Effector memory CD8-positive, alpha-beta T cell (primary cell): ENCODE data around the gene CASZ1.

Source experiments
- ATAC-seq: fragments of 150-1000 bp; cut with Tn5 transposase; replicated peaks from 2 replicates; pipeline ENCODE4 v1.10.0; 2021; ENCODE audit warnings: mild to moderate bottlenecking, moderate library complexity
- DNase-seq, 3 experiments: peaks; one replicate each; pipeline ENCODE4 v3.0.0; 2021
- H3K27ac Mint-ChIP-seq, 2 donors: one replicate each; pipeline ENCODE4 v1.8.0; 2022; ENCODE audit warnings: mild to moderate bottlenecking in 2 of 2, mixed read lengths in 2 of 2, moderate library complexity in 2 of 2
- H3K27me3 Mint-ChIP-seq, 2 donors: one replicate each; pipeline ENCODE4 v1.8.0; 2022; ENCODE audit warnings: mixed read lengths in 2 of 2
- H3K36me3 Mint-ChIP-seq: one replicate; pipeline ENCODE4 v1.8.0; 2022; ENCODE audit warnings: mild to moderate bottlenecking, moderate library complexity, mixed read lengths; ENCODE audit not compliant: insufficient read depth
- H3K4me1 Mint-ChIP-seq, 2 donors: one replicate each; pipeline ENCODE4 v1.8.0; 2022; ENCODE audit warnings: low read depth in 2 of 2, mixed read lengths in 2 of 2
- H3K4me3 Mint-ChIP-seq, 2 donors: one replicate each; pipeline ENCODE4 v1.8.0; 2022; ENCODE audit warnings: mild to moderate bottlenecking in 2 of 2, mixed read lengths in 2 of 2, moderate library complexity in 2 of 2
- H3K9me3 Mint-ChIP-seq, 2 donors: one replicate each; pipeline ENCODE4 v1.8.0; 2022; ENCODE audit warnings: mixed read lengths in 2 of 2

The CASZ1 gene

DNA sequence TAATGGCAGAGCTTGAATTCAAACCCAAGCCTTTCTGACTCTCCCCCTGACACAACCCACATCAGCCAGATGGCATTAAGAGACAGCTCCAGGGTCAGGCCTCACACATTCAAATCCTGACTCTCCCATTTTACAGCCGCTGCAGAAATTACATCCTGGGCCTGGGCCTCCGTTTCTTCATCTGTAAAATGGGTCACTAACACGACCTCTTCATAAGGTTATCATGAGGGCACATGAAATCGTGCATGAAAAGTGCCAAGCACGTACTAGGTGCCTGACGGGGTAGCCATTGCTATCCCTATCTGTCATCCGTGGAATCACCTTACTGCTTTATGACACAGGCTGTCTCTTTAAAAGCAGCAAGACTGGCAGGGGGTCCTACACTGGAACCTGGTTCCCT is 19.8 kb upstream of the CASZ1 start:
- DNase-seq, result no peak
- no peaks in the 10 kb centered on the region for H3K4me1 Mint-ChIP-seq
- no peak overlapping the region for H3K27ac Mint-ChIP-seq
- H3K9me3 Mint-ChIP-seq, result no peaks in the 10 kb centered on the region
- H3K4me3 Mint-ChIP-seq, result no peak overlapping the region
- H3K36me3 Mint-ChIP-seq, result peaks cover 2% of the 10 kb centered on the region
- peaks cover 21 to 84% of the 10 kb centered on the region in 2 donors for H3K27me3 Mint-ChIP-seq
- no peak for ATAC-seq

- DNase-seq (no peak), ATAC-seq (no peak)
- H3K27me3 Mint-ChIP-seq, result peaks cover 24 to 84% of the 10 kb centered on the region in 2 donors
- H3K4me3 Mint-ChIP-seq, result no peak overlapping the region
- H3K4me1 Mint-ChIP-seq, result no peaks in the 10 kb centered on the region
- no peak overlapping the region for H3K27ac Mint-ChIP-seq
- H3K9me3 Mint-ChIP-seq, result no peaks in the 10 kb centered on the region
- H3K36me3 Mint-ChIP-seq, result peaks cover 2% of the 10 kb centered on the region
Observed at GRCh38 chr1:10815858-10816195, 19.4 kb upstream of the CASZ1 start.

DNA sequence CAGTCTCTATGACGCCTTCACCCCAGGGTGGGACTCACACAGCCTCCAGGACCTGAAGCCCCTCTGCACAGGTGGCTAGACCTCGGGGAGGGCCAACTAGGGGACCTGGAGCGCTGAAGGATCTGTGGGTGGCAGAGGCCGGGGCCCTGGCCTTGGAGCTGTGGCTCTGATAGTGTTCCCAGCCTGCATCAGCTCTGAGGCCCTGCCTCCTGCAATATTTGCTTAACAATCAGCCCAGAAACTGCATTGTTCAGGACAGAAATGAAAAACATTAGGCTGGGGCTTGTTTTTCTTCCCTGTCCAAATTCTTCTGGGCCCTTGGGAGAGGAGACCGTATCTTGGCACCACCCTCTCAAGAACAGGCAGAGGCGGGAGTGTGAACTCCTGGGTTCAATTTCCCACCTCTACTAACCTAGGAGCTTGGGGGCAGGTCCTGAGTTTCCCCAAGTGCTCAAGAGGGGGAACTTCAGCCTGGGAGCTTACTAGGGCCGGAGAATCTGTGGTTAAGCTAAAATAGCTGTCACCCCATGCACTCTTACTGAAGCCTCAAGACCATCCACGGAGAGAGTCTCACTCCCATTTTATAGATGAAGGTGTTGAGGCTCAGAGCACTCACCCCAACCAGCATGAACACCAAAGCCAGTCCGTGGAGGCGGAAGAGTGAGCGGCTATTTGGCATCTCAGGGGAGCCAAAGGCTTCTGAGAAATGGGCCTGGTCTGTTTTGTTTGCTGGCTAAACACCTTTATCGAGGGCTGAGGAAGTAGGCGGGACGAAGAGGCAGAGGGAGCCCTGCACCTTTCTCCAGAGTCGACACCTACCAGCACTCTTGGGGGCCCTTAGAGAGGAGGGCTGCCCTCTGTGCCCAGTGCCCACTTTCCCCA is 18.8 kb upstream of the CASZ1 start:
- peaks cover 2% of the 10 kb centered on the region for H3K36me3 Mint-ChIP-seq
- H3K4me3 Mint-ChIP-seq, result no peak overlapping the region
- peaks cover 29 to 87% of the 10 kb centered on the region in 2 donors for H3K27me3 Mint-ChIP-seq
- H3K9me3 Mint-ChIP-seq, result no peaks in the 10 kb centered on the region
- DNase-seq (no peak), ATAC-seq (no peak)
- no peaks in the 10 kb centered on the region for H3K4me1 Mint-ChIP-seq
- H3K27ac Mint-ChIP-seq, result no peak overlapping the region

GRCh38 chr1:10814312-10814711 is 17.9 kb upstream of the CASZ1 start:
- Mint-ChIP-seq H3K9me3 (no peaks in the 10 kb centered on the region), H3K27ac (no peak overlapping the region), H3K4me1 (no peaks in the 10 kb centered on the region), H3K4me3 (no peak overlapping the region), H3K36me3 (peaks cover 2% of the 10 kb centered on the region), H3K27me3 (peaks cover 34 to 87% of the 10 kb centered on the region in 2 donors)
- no peak for DNase-seq
- ATAC-seq, result no peak

- no peak overlapping the region for H3K27ac Mint-ChIP-seq
- DNase-seq (no peak), ATAC-seq (no peak)
- no peaks in the 10 kb centered on the region for H3K4me1 Mint-ChIP-seq
- H3K36me3 Mint-ChIP-seq, result peaks cover 2% of the 10 kb centered on the region
- no peaks in the 10 kb centered on the region for H3K9me3 Mint-ChIP-seq
- H3K27me3 Mint-ChIP-seq, result peaks cover 34 to 87% of the 10 kb centered on the region in 2 donors
- H3K4me3 Mint-ChIP-seq, result no peak overlapping the region
Observed at GRCh38 chr1:10813799-10814198, 17.4 kb upstream of the CASZ1 start.

DNA sequence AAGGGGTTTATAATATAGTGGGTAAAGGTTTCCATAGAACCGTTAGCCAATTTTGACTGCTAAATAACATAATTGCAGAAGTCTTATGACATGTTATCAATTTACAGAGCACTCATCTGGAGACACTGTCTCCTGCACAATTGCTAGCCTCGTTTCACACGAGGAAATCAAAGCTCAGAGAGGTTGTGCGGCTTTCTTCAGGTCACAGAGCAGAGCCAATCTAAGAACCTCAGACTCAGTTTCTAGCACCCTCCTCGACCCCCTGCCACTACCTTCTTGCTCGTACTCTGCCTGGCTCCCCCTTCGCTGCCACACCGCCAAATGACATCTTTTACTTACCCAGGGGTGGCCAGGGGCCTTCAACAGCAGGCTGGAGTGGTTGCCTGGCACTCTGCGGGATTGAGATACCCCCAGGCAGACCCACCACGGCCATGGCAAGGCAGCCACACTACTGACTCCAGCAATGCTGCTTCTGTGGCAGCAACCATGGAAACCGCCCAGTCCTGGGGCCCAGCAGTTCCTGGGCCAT is 16.0 kb upstream of the CASZ1 start:
- no peak for DNase-seq
- Mint-ChIP-seq H3K27me3 (peaks cover 41 to 99% of the 10 kb centered on the region in 2 donors), H3K4me3 (no peak overlapping the region), H3K36me3 (peaks cover 2% of the 10 kb centered on the region), H3K4me1 (no peaks in the 10 kb centered on the region), H3K27ac (no peak overlapping the region), H3K9me3 (no peaks in the 10 kb centered on the region)
- ATAC-seq, result no peak

DNA sequence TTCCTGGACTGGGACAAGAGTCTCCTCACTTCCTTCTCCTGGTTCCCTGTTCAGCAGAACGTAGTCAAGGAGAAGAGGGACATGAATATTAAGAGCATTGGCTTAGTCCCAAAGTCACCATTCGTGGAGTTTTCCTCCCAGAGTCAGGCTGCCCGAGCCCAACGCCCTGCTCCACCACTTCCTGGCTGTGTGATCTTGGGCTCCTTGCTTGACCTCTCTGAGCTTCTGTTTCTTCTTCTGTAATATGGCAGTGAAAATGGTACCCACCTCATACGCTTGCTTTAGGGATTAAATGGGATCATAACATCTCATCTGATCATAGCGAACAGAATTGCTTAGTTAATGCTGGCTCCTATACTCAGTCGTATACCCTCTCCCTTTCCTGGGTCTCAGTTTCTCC is 12.0 kb upstream of the CASZ1 start:
- ATAC-seq, result no peak
- peaks cover 62 to 100% of the 10 kb centered on the region in 2 donors for H3K27me3 Mint-ChIP-seq
- no peaks in the 10 kb centered on the region for H3K9me3 Mint-ChIP-seq

GRCh38 chr1:10806966-10807365 is 10.5 kb upstream of the CASZ1 start:
- Mint-ChIP-seq H3K9me3 (no peaks in the 10 kb centered on the region), H3K27ac (no peak overlapping the region), H3K36me3 (no peaks in the 10 kb centered on the region), H3K4me3 (no peak overlapping the region), H3K27me3 (peaks cover 68 to 97% of the 10 kb centered on the region in 2 donors), H3K4me1 (peaks cover 4 to 6% of the 10 kb centered on the region in 2 donors)
- no peak for ATAC-seq
- no peak for DNase-seq

More for the DNA sequence above, 12.0 kb upstream of the CASZ1 start:
- Mint-ChIP-seq H3K4me3 (no peak overlapping the region), H3K4me1 (peaks cover 2 to 4% of the 10 kb centered on the region in 2 donors), H3K36me3 (peaks cover 2% of the 10 kb centered on the region), H3K27ac (no peak overlapping the region)
- DNase-seq, result no peak

DNA sequence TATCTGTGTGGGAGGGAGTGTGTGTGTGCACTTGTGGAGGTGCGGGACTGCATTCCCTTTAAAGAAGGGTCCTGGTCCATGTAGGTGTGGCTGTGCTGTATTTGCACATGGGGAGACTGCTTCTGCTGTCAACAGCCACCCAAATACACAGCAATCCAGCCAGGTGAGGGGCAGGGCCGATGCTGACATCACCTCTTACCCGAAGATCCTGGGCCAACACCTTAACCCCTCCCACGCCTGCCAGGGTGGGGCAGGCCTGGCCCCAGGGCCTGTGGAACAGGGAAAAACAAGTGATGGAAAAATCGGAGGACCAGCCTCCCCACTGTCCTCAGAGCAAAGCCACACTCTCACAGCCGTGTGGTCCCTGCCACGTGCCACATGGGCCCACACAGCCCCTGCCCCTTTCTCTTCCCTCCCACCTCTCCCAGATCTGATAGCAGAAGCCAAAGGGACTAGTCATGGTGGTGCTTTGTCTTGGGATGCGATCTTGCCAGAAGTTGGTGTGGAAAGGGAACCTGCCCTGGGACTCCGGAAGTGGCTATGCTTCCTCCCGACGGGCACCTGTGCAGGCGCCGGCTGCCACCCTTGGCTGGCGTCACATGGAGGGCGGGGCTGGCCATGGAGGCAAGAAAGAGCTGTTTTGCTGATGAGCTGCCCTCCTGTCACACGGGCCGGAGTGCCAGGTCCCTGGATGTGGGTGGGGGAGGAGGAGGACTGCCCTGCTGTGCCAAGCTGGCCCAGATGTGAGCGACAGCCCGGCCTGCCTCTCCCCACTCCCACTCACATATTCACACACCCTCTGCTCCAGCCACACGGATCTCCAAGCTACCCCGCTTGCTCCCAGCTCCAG is 7.8 kb upstream of the CASZ1 start:
- Mint-ChIP-seq H3K9me3 (no peaks in the 10 kb centered on the region), H3K4me1 (peaks cover 4 to 6% of the 10 kb centered on the region in 2 donors), H3K27me3 (peaks cover 73 to 94% of the 10 kb centered on the region in 2 donors), H3K27ac (no peak overlapping the region), H3K36me3 (no peaks in the 10 kb centered on the region), H3K4me3 (no peak overlapping the region)
- ATAC-seq (no peak), DNase-seq (no peak)

DNA sequence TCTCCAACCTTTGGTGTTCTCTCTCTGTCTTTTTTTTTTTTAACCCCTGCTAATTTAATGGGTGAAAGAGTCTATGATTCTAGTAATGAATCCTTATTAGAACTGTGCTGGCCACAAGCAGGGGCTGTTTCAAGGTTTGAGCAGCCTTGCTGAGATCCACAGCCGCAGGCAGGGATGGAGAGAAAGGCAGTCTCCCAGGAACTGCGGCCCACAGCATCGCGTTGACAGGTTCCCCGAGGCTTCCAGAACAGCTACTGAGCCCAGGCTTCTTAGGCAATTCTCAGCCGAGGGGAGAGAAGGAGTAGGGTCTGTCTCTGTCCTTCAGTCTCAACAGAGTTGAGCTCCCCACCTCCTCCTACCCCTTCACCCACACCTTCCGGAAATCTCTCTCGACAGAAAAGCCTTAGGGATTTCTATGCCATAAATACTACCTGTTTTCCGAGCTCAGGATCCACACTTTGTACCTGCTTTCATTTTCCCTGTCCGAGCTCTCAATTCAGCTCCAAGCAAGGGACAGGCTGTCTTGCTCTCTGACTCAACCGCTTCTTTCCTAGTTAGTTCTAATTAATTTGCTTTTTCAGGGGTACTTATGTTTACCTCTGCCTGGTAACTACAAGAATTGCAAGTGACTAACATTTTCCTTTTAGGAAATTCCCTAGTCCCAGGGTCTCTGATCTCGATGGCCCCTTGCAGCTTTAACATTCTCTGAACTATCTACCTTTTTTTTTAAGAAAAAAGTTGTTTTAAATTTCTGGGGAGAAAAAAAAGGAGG is 6.7 kb upstream of the CASZ1 start:
- Mint-ChIP-seq H3K36me3 (no peaks in the 10 kb centered on the region), H3K27ac (no peak overlapping the region), H3K27me3 (peaks cover 73 to 94% of the 10 kb centered on the region in 2 donors), H3K4me1 (peaks cover 4 to 6% of the 10 kb centered on the region in 2 donors), H3K4me3 (no peak overlapping the region), H3K9me3 (no peaks in the 10 kb centered on the region)
- ATAC-seq (no peak), DNase-seq (no peak)

DNA sequence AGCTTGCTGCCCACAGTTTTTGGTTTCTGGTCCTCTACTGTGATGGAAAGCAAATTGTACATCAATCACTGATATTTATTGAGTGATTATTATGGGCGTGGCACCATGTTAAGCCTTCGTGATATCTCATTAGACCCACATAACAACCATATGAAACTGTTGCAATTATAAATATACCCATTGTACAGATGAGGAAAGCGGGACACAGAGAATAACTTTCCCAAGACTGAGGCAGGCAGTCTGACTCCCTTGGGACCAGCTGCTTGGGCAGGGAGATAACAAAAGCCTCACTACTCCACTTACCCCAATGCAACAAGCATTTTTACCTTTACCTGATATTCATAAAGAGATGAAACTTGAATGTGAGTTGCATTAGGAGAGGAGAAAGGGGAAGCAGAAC is 4.3 kb upstream of the CASZ1 start:
- DNase-seq, result no peak
- peaks cover 4 to 6% of the 10 kb centered on the region in 2 donors for H3K4me1 Mint-ChIP-seq
- peaks cover 77 to 82% of the 10 kb centered on the region in 2 donors for H3K27me3 Mint-ChIP-seq
- H3K27ac Mint-ChIP-seq, result no peak overlapping the region
- no peak for ATAC-seq
- no peaks in the 10 kb centered on the region for H3K36me3 Mint-ChIP-seq
- no peaks in the 10 kb centered on the region for H3K9me3 Mint-ChIP-seq
- H3K4me3 Mint-ChIP-seq, result no peak overlapping the region

GRCh38 chr1:10799726-10800125 is 3.3 kb upstream of the CASZ1 start:
- no peaks in the 10 kb centered on the region for H3K9me3 Mint-ChIP-seq

More at GRCh38 chr1:10799726-10800125, 3.3 kb upstream of the CASZ1 start:
- Mint-ChIP-seq H3K4me1 (peaks cover 6 to 10% of the 10 kb centered on the region in 2 donors), H3K4me3 (no peak overlapping the region), H3K27me3 (peaks cover 75 to 80% of the 10 kb centered on the region in 2 donors), H3K27ac (no peak overlapping the region), H3K36me3 (no peaks in the 10 kb centered on the region)
- no peak for ATAC-seq
- DNase-seq, result no peak
